Neural cell (in vitro differentiated cells): ENCODE measurements around the gene ZC3H14.

Experiments
- EP300 ChIP-seq: fragments of 450-650 bp; conservative IDR thresholded peaks from 2 replicates; pipeline ENCODE4 v1.6.1; 2014; ENCODE audit warnings: antibody characterized with exemption, mild to moderate bottlenecking, moderate library complexity; ENCODE audit not compliant: poor library complexity, severe bottlenecking
- EZH2 ChIP-seq: fragments of 200-600, 300-800 bp; shearing (Covaris generic), sonication (generic); IDR thresholded peaks from 2 replicates; pipeline ENCODE4 v1.6.1; 2014; ENCODE audit warnings: antibody characterized with exemption, low read length, borderline replicate concordance, mild to moderate bottlenecking; ENCODE audit not compliant: insufficient read depth, poor library complexity, severe bottlenecking
- MXI1 ChIP-seq: fragments of 450-650 bp; conservative IDR thresholded peaks from 2 replicates; pipeline ENCODE4 v1.6.1; 2014; ENCODE audit warnings: antibody characterized with exemption, mild to moderate bottlenecking; ENCODE audit not compliant: poor library complexity, severe bottlenecking
- POLR2AphosphoS5 ChIP-seq: IDR thresholded peaks from 2 replicates; pipeline ENCODE4 v1.6.1; 2012
- RAD21 ChIP-seq: fragments of 450-650 bp; conservative IDR thresholded peaks from 2 replicates; pipeline ENCODE4 v1.6.1; 2014; ENCODE audit warnings: antibody characterized with exemption, mild to moderate bottlenecking, moderate library complexity
- REST ChIP-seq: IDR thresholded peaks from 2 replicates; pipeline ENCODE4 v1.6.1; 2012; ENCODE audit warnings: borderline replicate concordance
- SMC3 ChIP-seq: fragments of 450-650 bp; conservative IDR thresholded peaks from 2 replicates; pipeline ENCODE4 v1.6.1; 2014; ENCODE audit warnings: antibody characterized with exemption, mild to moderate bottlenecking, moderate library complexity; ENCODE audit not compliant: poor library complexity
- TAF1 ChIP-seq: IDR thresholded peaks from 2 replicates; pipeline ENCODE4 v1.6.1; 2012; ENCODE audit warnings: low read depth
- TF ChIP-seq, protein P1 (sequence below): fragments of 450-650 bp; IDR thresholded peaks from 2 replicates; pipeline ENCODE4 v1.5.1; 2014; ENCODE audit warnings: antibody characterized with exemption, mild to moderate bottlenecking, moderate library complexity; ENCODE audit not compliant: poor library complexity, severe bottlenecking

GRCh38 chr14:88616697-88617096, 53.9 kb downstream of the ZC3H14 start:
- TF ChIP-seq, protein P1, sequence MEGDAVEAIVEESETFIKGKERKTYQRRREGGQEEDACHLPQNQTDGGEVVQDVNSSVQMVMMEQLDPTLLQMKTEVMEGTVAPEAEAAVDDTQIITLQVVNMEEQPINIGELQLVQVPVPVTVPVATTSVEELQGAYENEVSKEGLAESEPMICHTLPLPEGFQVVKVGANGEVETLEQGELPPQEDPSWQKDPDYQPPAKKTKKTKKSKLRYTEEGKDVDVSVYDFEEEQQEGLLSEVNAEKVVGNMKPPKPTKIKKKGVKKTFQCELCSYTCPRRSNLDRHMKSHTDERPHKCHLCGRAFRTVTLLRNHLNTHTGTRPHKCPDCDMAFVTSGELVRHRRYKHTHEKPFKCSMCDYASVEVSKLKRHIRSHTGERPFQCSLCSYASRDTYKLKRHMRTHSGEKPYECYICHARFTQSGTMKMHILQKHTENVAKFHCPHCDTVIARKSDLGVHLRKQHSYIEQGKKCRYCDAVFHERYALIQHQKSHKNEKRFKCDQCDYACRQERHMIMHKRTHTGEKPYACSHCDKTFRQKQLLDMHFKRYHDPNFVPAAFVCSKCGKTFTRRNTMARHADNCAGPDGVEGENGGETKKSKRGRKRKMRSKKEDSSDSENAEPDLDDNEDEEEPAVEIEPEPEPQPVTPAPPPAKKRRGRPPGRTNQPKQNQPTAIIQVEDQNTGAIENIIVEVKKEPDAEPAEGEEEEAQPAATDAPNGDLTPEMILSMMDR = no peak
- TF ChIP-seq EZH2 = no peak
- no peak for TF ChIP-seq TAF1
- no peak for TF ChIP-seq SMC3
- TF ChIP-seq POLR2AphosphoS5 = no peak
- TF ChIP-seq MXI1 = no peak
- TF ChIP-seq RAD21 = no peak
- TF ChIP-seq EP300 = no peak
- no peak for TF ChIP-seq REST
